ENCODE data around the gene TRAPPC3.

Gene TRAPPC3

DNA sequence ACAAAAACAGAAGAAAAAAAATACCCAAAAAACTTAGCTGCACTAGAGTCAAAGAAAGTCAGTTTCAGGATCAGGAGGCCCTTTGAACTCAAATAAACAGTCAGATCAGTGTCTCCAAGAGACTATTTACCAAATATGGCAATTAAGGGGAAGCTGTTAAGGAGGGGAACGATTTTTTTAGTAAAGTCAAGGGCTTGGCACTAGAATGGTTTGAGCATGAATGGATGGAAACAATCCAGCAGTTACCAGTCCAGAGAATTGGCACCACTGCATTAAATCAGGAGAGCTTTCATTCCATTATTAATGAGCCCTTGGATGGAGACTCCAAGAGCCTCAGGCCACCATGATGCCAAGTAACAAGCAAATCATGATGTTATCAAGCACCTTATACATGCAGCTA is 7.2 kb downstream of the TRAPPC3 start:
- Histone ChIP-seq H3K27me3 (ENCODE audit: control insufficient read depth, low read length) (no peaks in the 10 kb centered on the region), H3K4me1 (ENCODE audit: control insufficient read depth, low read length) (no peaks in the 10 kb centered on the region), H3K9me3 (ENCODE audit: control insufficient read depth, insufficient read depth, low read length) (no peaks in the 10 kb centered on the region), H3F3A (ENCODE audit: control insufficient read depth, insufficient read depth) (no peaks in the 10 kb centered on the region), H3K27ac (ENCODE audit: low read depth, low read length) (no peak overlapping the region), H3K79me2 (ENCODE audit: control insufficient read depth, low read length) (peaks cover 55% of the 10 kb centered on the region), H3K4me2 (ENCODE audit: low read length) (no peak overlapping the region), H3K4me3 (ENCODE audit: low read length) (no peak overlapping the region), H3K9me2 (replicated peaks; ENCODE audit: control insufficient read depth, low read length) (no peaks in the 10 kb centered on the region), H3K36me3 (ENCODE audit: control insufficient read depth, low read length) (peaks cover 41% of the 10 kb centered on the region), H4K20me1 (ENCODE audit: control insufficient read depth, insufficient read depth, low read depth, low read length) (no peaks in the 10 kb centered on the region)
- no peak for TF ChIP-seq EZH2phosphoT487 (IDR thresholded peaks at IDR 0.05; ENCODE audit: borderline replicate concordance, low read length)
- TF ChIP-seq, protein P1, sequence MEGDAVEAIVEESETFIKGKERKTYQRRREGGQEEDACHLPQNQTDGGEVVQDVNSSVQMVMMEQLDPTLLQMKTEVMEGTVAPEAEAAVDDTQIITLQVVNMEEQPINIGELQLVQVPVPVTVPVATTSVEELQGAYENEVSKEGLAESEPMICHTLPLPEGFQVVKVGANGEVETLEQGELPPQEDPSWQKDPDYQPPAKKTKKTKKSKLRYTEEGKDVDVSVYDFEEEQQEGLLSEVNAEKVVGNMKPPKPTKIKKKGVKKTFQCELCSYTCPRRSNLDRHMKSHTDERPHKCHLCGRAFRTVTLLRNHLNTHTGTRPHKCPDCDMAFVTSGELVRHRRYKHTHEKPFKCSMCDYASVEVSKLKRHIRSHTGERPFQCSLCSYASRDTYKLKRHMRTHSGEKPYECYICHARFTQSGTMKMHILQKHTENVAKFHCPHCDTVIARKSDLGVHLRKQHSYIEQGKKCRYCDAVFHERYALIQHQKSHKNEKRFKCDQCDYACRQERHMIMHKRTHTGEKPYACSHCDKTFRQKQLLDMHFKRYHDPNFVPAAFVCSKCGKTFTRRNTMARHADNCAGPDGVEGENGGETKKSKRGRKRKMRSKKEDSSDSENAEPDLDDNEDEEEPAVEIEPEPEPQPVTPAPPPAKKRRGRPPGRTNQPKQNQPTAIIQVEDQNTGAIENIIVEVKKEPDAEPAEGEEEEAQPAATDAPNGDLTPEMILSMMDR (IDR thresholded peaks at IDR 0.05; ENCODE audit: low read depth, low read length, poor library complexity, severe bottlenecking) = no peak

DNA sequence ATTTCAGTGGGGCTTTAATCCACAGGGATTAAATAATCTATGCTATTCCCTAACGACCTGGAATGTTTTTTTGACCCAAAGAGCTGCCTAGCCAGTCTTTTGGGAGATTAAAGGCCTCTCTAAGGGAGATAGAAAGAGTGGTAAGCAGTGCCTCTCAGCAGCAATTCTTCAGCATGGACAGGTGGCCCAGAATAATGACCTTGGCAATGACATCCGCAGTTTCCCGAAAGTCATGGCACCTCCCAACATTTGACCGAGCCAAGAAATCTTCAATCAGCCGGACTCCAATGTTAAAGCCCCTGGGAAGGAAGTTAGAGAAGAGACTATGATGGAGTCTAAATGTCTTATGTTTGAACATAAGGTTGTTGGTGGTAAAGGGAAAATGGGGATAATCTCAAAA is 9.8 kb downstream of the TRAPPC3 start:
- Histone ChIP-seq H3F3A (ENCODE audit: control insufficient read depth, insufficient read depth) (no peaks in the 10 kb centered on the region), H3K9me3 (ENCODE audit: control insufficient read depth, insufficient read depth, low read length) (no peaks in the 10 kb centered on the region), H3K79me2 (ENCODE audit: control insufficient read depth, low read length) (peaks cover 39% of the 10 kb centered on the region), H3K4me2 (ENCODE audit: low read length) (no peak overlapping the region), H4K20me1 (ENCODE audit: control insufficient read depth, insufficient read depth, low read depth, low read length) (no peaks in the 10 kb centered on the region), H3K4me1 (ENCODE audit: control insufficient read depth, low read length) (no peaks in the 10 kb centered on the region), H3K36me3 (ENCODE audit: control insufficient read depth, low read length) (peaks cover 46% of the 10 kb centered on the region), H3K27ac (ENCODE audit: low read depth, low read length) (no peak overlapping the region), H3K9me2 (replicated peaks; ENCODE audit: control insufficient read depth, low read length) (no peaks in the 10 kb centered on the region), H3K27me3 (ENCODE audit: control insufficient read depth, low read length) (no peaks in the 10 kb centered on the region), H3K4me3 (ENCODE audit: low read length) (no peak overlapping the region)
- TF ChIP-seq, protein P1 (IDR thresholded peaks at IDR 0.05; ENCODE audit: low read depth, low read length, poor library complexity, severe bottlenecking) = no peak
- no peak for TF ChIP-seq EZH2phosphoT487 (IDR thresholded peaks at IDR 0.05; ENCODE audit: borderline replicate concordance, low read length)

DNA sequence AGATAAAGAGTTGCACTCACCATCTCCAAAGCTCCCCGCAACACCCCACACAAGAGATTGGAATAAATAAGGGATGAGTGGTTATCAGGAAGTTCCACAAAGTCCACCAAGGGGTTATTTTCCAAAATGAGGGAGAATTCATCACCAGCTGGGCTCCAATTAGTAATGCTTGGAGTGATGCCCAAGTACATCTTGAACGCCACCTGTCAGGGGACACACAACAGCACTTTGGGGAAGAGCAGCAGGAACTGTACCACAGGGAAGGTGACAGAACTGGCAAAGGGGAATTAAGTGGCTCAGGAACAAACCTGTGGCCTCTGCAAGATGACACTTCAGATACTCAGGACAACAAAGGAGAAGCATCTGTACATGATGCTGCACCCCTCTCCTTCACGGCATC is 11.5 kb downstream of the TRAPPC3 start:
- no peak overlapping the region for H3K4me3 ChIP-seq (ENCODE audit: low read length)
- no peaks in the 10 kb centered on the region for H3K27me3 ChIP-seq (ENCODE audit: control insufficient read depth, low read length)
- H3K79me2 ChIP-seq (ENCODE audit: control insufficient read depth, low read length) = peaks cover 24% of the 10 kb centered on the region
- H3K4me2 ChIP-seq (ENCODE audit: low read length) = no peak overlapping the region
- H3K9me2 ChIP-seq (replicated peaks; ENCODE audit: control insufficient read depth, low read length) = no peaks in the 10 kb centered on the region
- no peaks in the 10 kb centered on the region for H4K20me1 ChIP-seq (ENCODE audit: control insufficient read depth, insufficient read depth, low read depth, low read length)
- H3K9me3 ChIP-seq (ENCODE audit: control insufficient read depth, insufficient read depth, low read length) = no peaks in the 10 kb centered on the region
- H3K27ac ChIP-seq (ENCODE audit: low read depth, low read length) = no peak overlapping the region
- H3K36me3 ChIP-seq (ENCODE audit: control insufficient read depth, low read length) = peaks cover 41% of the 10 kb centered on the region
- no peaks in the 10 kb centered on the region for H3F3A ChIP-seq (ENCODE audit: control insufficient read depth, insufficient read depth)
- TF ChIP-seq, protein P1 (IDR thresholded peaks at IDR 0.05; ENCODE audit: low read depth, low read length, poor library complexity, severe bottlenecking) = no peak
- no peak for TF ChIP-seq EZH2phosphoT487 (IDR thresholded peaks at IDR 0.05; ENCODE audit: borderline replicate concordance, low read length)
- H3K4me1 ChIP-seq (ENCODE audit: control insufficient read depth, low read length) = no peaks in the 10 kb centered on the region

DNA sequence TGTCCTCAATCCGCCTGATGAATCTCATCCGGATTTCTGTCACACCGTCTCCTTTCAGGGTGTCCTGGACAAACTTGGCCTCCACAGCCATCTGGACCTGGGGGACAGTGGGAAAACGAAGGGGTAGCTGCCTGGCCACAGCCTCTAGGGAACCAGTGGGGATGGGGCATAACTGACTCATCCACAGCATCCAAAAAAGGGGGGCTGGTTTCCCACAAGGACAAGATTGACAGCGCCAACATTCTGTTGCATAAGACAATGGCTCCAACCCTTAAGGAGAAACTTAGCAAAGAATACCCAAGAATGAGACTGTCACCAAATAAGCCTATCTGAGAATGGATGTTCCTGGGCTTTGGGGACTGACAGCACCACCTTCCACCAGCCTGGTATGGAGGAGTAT is 12.1 kb downstream of the TRAPPC3 start:
- Histone ChIP-seq H3K36me3 (ENCODE audit: control insufficient read depth, low read length) (peaks cover 41% of the 10 kb centered on the region), H3K4me1 (ENCODE audit: control insufficient read depth, low read length) (no peaks in the 10 kb centered on the region), H3K27me3 (ENCODE audit: control insufficient read depth, low read length) (no peaks in the 10 kb centered on the region), H3K4me2 (ENCODE audit: low read length) (no peak overlapping the region), H4K20me1 (ENCODE audit: control insufficient read depth, insufficient read depth, low read depth, low read length) (no peaks in the 10 kb centered on the region), H3K27ac (ENCODE audit: low read depth, low read length) (no peak overlapping the region), H3K9me2 (replicated peaks; ENCODE audit: control insufficient read depth, low read length) (no peaks in the 10 kb centered on the region), H3K9me3 (ENCODE audit: control insufficient read depth, insufficient read depth, low read length) (no peaks in the 10 kb centered on the region), H3K79me2 (ENCODE audit: control insufficient read depth, low read length) (peaks cover 19% of the 10 kb centered on the region), H3K4me3 (ENCODE audit: low read length) (no peak overlapping the region), H3F3A (ENCODE audit: control insufficient read depth, insufficient read depth) (no peaks in the 10 kb centered on the region)
- TF ChIP-seq, protein P1 (IDR thresholded peaks at IDR 0.05; ENCODE audit: low read depth, low read length, poor library complexity, severe bottlenecking) = no peak
